ENCODE data around the gene BTN1A1.

Gene BTN1A1

DNA sequence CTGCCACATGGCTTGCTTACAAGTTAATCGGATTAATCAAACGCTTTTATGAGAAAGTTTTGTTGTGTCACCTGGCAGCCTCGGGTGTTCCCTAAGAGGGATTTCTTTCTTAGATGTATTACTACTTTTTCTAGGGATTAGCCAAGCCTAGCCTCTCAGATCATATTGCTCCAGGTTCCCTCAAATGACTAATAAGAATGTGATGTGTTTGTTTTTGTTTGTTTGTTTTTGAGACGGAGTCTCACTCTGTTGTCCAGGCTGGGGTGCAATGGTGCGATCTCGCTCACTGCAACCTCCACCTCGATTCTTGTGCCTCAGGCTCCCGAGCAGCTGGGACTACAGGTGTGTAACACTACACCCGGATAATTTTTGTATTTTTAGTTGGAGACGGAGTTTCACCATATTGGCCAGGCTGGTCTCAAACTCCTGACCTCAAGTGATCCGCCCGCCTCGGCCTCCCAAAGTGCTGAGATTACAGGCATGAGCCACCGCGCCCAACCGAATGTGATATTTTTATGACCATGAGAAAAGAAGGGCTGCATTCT is 39.0 kb downstream of the BTN1A1 start:
- Histone ChIP-seq H2AFZ (ENCODE audit: low read depth, low read length) (no peak overlapping the region), H3K36me3 (replicated peaks; ENCODE audit: low read depth, low read length) (peaks cover 9% of the 10 kb centered on the region), H3K27ac (ENCODE audit: low read length) (peak overlapping the region; percentile 97; the same call in 1 of the 2 replicates), H3K79me2 (ENCODE audit: low read length) (peaks cover 20% of the 10 kb centered on the region), H3K27me3 (ENCODE audit: low read depth, low read length) (no peaks in the 10 kb centered on the region), H3K4me3 (ENCODE audit: low read length) (peak overlapping the region; percentile 83), H3K4me1 (ENCODE audit: low read length) (peaks cover 21% of the 10 kb centered on the region), H3K9ac (ENCODE audit: low read length) (peak overlapping the region; percentile 82), H3K4me2 (ENCODE audit: low read length) (peak overlapping the region; percentile 71), H3K9me3 (ENCODE audit: insufficient read depth, low read length) (no peaks in the 10 kb centered on the region), H4K20me1 (ENCODE audit: insufficient read depth, low read length) (no peaks in the 10 kb centered on the region)
- TF ChIP-seq, protein P1, sequence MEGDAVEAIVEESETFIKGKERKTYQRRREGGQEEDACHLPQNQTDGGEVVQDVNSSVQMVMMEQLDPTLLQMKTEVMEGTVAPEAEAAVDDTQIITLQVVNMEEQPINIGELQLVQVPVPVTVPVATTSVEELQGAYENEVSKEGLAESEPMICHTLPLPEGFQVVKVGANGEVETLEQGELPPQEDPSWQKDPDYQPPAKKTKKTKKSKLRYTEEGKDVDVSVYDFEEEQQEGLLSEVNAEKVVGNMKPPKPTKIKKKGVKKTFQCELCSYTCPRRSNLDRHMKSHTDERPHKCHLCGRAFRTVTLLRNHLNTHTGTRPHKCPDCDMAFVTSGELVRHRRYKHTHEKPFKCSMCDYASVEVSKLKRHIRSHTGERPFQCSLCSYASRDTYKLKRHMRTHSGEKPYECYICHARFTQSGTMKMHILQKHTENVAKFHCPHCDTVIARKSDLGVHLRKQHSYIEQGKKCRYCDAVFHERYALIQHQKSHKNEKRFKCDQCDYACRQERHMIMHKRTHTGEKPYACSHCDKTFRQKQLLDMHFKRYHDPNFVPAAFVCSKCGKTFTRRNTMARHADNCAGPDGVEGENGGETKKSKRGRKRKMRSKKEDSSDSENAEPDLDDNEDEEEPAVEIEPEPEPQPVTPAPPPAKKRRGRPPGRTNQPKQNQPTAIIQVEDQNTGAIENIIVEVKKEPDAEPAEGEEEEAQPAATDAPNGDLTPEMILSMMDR (IDR thresholded peaks at IDR 0.05; ENCODE audit: low read depth, low read length): no peak
- TF ChIP-seq EZH2phosphoT487 (IDR thresholded peaks at IDR 0.05; ENCODE audit: low read depth): no peak

DNA sequence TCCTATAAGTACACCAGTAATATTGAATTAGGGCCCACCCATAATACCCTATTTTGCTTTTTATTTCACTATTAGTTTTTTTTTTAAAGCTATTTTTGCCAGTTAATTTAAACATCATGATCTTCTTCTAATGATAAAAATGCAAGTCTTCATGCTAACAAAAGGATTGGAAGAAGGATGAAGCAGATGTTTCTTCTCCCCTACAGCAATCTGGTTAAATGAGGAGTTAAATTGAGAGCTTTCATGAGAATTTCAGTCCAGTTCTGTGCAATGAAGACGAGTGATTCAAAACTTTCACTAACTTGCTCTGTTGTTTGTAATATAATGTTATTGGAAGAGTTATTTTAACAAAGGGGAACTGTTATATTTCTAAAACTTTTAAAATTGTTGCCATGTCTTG is 41.5 kb downstream of the BTN1A1 start:
- Histone ChIP-seq H3K9ac (ENCODE audit: low read length) (no peak overlapping the region), H3K4me3 (ENCODE audit: low read length) (no peak overlapping the region), H4K20me1 (ENCODE audit: insufficient read depth, low read length) (no peaks in the 10 kb centered on the region), H3K79me2 (ENCODE audit: low read length) (peaks cover 20% of the 10 kb centered on the region), H3K4me1 (ENCODE audit: low read length) (peaks cover 12% of the 10 kb centered on the region), H2AFZ (ENCODE audit: low read depth, low read length) (no peak overlapping the region), H3K27ac (ENCODE audit: low read length) (no peak overlapping the region), H3K4me2 (ENCODE audit: low read length) (no peak overlapping the region), H3K36me3 (replicated peaks; ENCODE audit: low read depth, low read length) (peaks cover 19% of the 10 kb centered on the region), H3K27me3 (ENCODE audit: low read depth, low read length) (no peaks in the 10 kb centered on the region), H3K9me3 (ENCODE audit: insufficient read depth, low read length) (no peaks in the 10 kb centered on the region)
- TF ChIP-seq, protein P1 (IDR thresholded peaks at IDR 0.05; ENCODE audit: low read depth, low read length): no peak
- TF ChIP-seq EZH2phosphoT487 (IDR thresholded peaks at IDR 0.05; ENCODE audit: low read depth): no peak

DNA sequence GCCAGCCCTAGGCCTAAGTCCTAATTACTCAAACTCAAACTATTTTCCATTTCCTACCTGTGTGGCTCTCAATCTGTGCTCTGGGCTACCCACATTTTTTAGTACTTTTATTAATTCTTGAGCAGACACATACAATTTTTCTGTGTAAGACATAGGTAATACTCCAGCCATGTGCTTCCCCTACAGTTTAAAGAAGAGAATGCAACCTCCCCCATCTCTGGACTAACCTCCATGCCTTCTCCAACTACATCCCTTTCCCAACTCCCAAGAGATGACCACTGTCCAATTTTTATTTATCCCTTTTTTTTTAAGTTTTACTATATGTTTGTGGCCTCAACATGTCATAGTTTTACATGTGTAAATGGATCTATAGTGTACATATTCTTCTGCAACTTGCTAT is 43.9 kb downstream of the BTN1A1 start:
- H3K9ac ChIP-seq (ENCODE audit: low read length): no peak overlapping the region
- no peak overlapping the region for H3K4me3 ChIP-seq (ENCODE audit: low read length)
- no peaks in the 10 kb centered on the region for H4K20me1 ChIP-seq (ENCODE audit: insufficient read depth, low read length)
- peaks cover 12% of the 10 kb centered on the region for H3K4me1 ChIP-seq (ENCODE audit: low read length)
- no peak overlapping the region for H3K27ac ChIP-seq (ENCODE audit: low read length)
- H2AFZ ChIP-seq (ENCODE audit: low read depth, low read length): no peak overlapping the region
- no peaks in the 10 kb centered on the region for H3K27me3 ChIP-seq (ENCODE audit: low read depth, low read length)
- TF ChIP-seq, protein P1 (IDR thresholded peaks at IDR 0.05; ENCODE audit: low read depth, low read length): no peak
- no peak for TF ChIP-seq EZH2phosphoT487 (IDR thresholded peaks at IDR 0.05; ENCODE audit: low read depth)
- peaks cover 12% of the 10 kb centered on the region for H3K79me2 ChIP-seq (ENCODE audit: low read length)
- no peaks in the 10 kb centered on the region for H3K9me3 ChIP-seq (ENCODE audit: insufficient read depth, low read length)
- peaks cover 20% of the 10 kb centered on the region for H3K36me3 ChIP-seq (replicated peaks; ENCODE audit: low read depth, low read length)
- no peak overlapping the region for H3K4me2 ChIP-seq (ENCODE audit: low read length)

DNA sequence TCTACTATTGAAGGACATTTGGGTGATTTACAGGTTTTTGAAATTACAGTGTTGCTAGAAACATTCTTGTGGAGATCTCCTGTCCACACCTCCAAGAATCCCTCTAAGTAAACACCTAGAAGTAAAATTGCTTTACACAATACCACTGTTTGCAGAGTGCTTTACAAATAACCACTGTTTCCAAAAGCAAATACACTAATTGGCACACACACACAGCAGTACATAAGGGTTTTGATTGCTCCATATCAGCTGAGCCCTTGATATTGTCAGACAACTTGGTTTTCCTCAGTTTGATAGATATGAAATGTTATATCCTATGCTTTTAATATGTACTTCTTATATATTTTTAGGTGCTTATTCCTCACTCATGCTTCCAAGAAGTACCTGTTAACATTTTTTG is 44.4 kb downstream of the BTN1A1 start:
- Histone ChIP-seq H3K4me2 (ENCODE audit: low read length) (no peak overlapping the region), H3K9ac (ENCODE audit: low read length) (no peak overlapping the region), H3K27me3 (ENCODE audit: low read depth, low read length) (no peaks in the 10 kb centered on the region), H3K9me3 (ENCODE audit: insufficient read depth, low read length) (no peaks in the 10 kb centered on the region), H3K36me3 (replicated peaks; ENCODE audit: low read depth, low read length) (peaks cover 20% of the 10 kb centered on the region), H3K27ac (ENCODE audit: low read length) (no peak overlapping the region), H3K79me2 (ENCODE audit: low read length) (peaks cover 7% of the 10 kb centered on the region), H4K20me1 (ENCODE audit: insufficient read depth, low read length) (no peaks in the 10 kb centered on the region), H2AFZ (ENCODE audit: low read depth, low read length) (no peak overlapping the region), H3K4me1 (ENCODE audit: low read length) (peaks cover 12% of the 10 kb centered on the region), H3K4me3 (ENCODE audit: low read length) (no peak overlapping the region)
- TF ChIP-seq, protein P1 (IDR thresholded peaks at IDR 0.05; ENCODE audit: low read depth, low read length): no peak
- TF ChIP-seq EZH2phosphoT487 (IDR thresholded peaks at IDR 0.05; ENCODE audit: low read depth): no peak
